Astrocyte (in vitro differentiated cells and primary cell): ENCODE measurements around the gene RHOC. TPM values are rescaled to one million over a fixed set of nuclear protein-coding genes. Genes with fewer than 3 reads are reported as not detected.

Experiments
- DNase-seq: peaks from one replicate; pipeline ENCODE4 v3.0.0-alpha.2; 2010; ENCODE audit warnings: low read depth
- FAIRE-seq: peaks from 2 replicates; lab custom pipeline; 2011; peaks lifted over from hg19 to GRCh38; lab: Jason Lieb, UNC
- H2AFZ ChIP-seq: 2 replicates; pipeline ENCODE4 v1.6.0; 2012; ENCODE audit warnings: low read depth, low read length, inconsistent platforms
- H3K27ac ChIP-seq: 2 replicates; pipeline ENCODE4 v1.5.1; 2011; ENCODE audit warnings: low read depth, low read length, inconsistent platforms
- H3K27me3 ChIP-seq: 2 replicates; pipeline ENCODE4 v1.6.0; 2011; ENCODE audit warnings: low read length, inconsistent platforms; ENCODE audit not compliant: insufficient read depth
- H3K36me3 ChIP-seq: 2 replicates; pipeline ENCODE4 v1.5.1; 2011; ENCODE audit warnings: low read length, inconsistent platforms; ENCODE audit not compliant: insufficient read depth
- H3K4me1 ChIP-seq: 2 replicates; pipeline ENCODE4 v1.5.1; 2011; ENCODE audit warnings: low read length, inconsistent platforms; ENCODE audit not compliant: insufficient read depth
- H3K4me2 ChIP-seq: 2 replicates; pipeline ENCODE4 v1.6.0; 2012; ENCODE audit warnings: low read length, inconsistent platforms
- H3K4me3 ChIP-seq: 2 replicates; pipeline ENCODE4 v1.5.1; 2011; ENCODE audit warnings: low read depth, mild to moderate bottlenecking, low read length, inconsistent platforms; ENCODE audit not compliant: insufficient read depth
- H3K79me2 ChIP-seq: 2 replicates; pipeline ENCODE4 v1.6.0; 2012; ENCODE audit warnings: mild to moderate bottlenecking, low read length, inconsistent platforms; ENCODE audit not compliant: insufficient read depth
- H3K9ac ChIP-seq: 2 replicates; pipeline ENCODE4 v1.6.0; 2012; ENCODE audit warnings: mild to moderate bottlenecking, low read length, inconsistent platforms
- H3K9me3 ChIP-seq: 2 replicates; pipeline ENCODE4 v1.5.1; 2012; ENCODE audit warnings: low read depth, mild to moderate bottlenecking, low read length, inconsistent platforms; ENCODE audit not compliant: insufficient read depth
- H4K20me1 ChIP-seq: 2 replicates; pipeline ENCODE4 v1.6.0; 2012; ENCODE audit warnings: low read length, inconsistent platforms; ENCODE audit not compliant: insufficient read depth
- H3K27ac Mint-ChIP-seq: one replicate; pipeline ENCODE4 v1.8.0; 2021; ENCODE audit warnings: mild to moderate bottlenecking, mixed read lengths; ENCODE audit not compliant: unreplicated experiment
- H3K27me3 Mint-ChIP-seq: one replicate; pipeline ENCODE4 v1.8.0; 2021; ENCODE audit warnings: low read depth, mixed read lengths; ENCODE audit not compliant: unreplicated experiment
- H3K36me3 Mint-ChIP-seq: one replicate; pipeline ENCODE4 v1.8.0; 2021; ENCODE audit warnings: low read depth, mixed read lengths; ENCODE audit not compliant: unreplicated experiment
- H3K4me1 Mint-ChIP-seq: one replicate; pipeline ENCODE4 v1.8.0; 2021; ENCODE audit warnings: low read depth, mixed read lengths; ENCODE audit not compliant: unreplicated experiment
- H3K4me3 Mint-ChIP-seq: one replicate; pipeline ENCODE4 v1.8.0; 2021; ENCODE audit warnings: mild to moderate bottlenecking, moderate library complexity, mixed read lengths; ENCODE audit not compliant: unreplicated experiment
- H3K9me3 Mint-ChIP-seq: one replicate; pipeline ENCODE4 v1.8.0; 2021; ENCODE audit warnings: mild to moderate bottlenecking, mixed read lengths; ENCODE audit not compliant: unreplicated experiment
- CTCF ChIP-seq: IDR thresholded peaks from 2 replicates; pipeline ENCODE4 v1.5.1; 2011; ENCODE audit warnings: low read depth, mild to moderate bottlenecking, inconsistent platforms, low read length, moderate library complexity; ENCODE audit not compliant: insufficient read depth
- EZH2 ChIP-seq: IDR thresholded peaks from 2 replicates; pipeline ENCODE4 v1.6.1; 2012; ENCODE audit warnings: mild to moderate bottlenecking, low read length, inconsistent platforms; ENCODE audit not compliant: insufficient read depth
- total RNA-seq: library from RNA; stranded (reverse); gene quantifications from 2 replicates; pipeline ENCODE4 v1.2.1, GENCODE V29; 2021

The RHOC gene
- total RNA-seq, 1 donor from 2014 or later: 657 TPM

GRCh38 chr1:112717263-112717873 lies 10.4 kb upstream of the RHOC start:
- H3K36me3 ChIP-seq: no peaks in the 10 kb centered on the region
- no peak for DNase-seq
- H3K4me2 ChIP-seq: no peak overlapping the region
- no peak for FAIRE-seq
- H3K27me3 ChIP-seq: peaks cover 4% of the 10 kb centered on the region
- H3K4me1 Mint-ChIP-seq: peaks cover 13% of the 10 kb centered on the region
- H3K27me3 Mint-ChIP-seq: peaks cover 18% of the 10 kb centered on the region
- H3K4me3 ChIP-seq: no peak overlapping the region
- no peak overlapping the region for H2AFZ ChIP-seq
- H3K27ac Mint-ChIP-seq: no peak overlapping the region
- H3K27ac ChIP-seq: no peak overlapping the region
- TF ChIP-seq CTCF (no peak), EZH2 (no peak)
- H3K79me2 ChIP-seq: no peaks in the 10 kb centered on the region
- peaks cover 26% of the 10 kb centered on the region for H3K4me1 ChIP-seq
- H3K4me3 Mint-ChIP-seq: peak overlapping the region; percentile 14
- no peaks in the 10 kb centered on the region for H3K9me3 ChIP-seq
- H4K20me1 ChIP-seq: no peaks in the 10 kb centered on the region
- no peaks in the 10 kb centered on the region for H3K9me3 Mint-ChIP-seq
- peaks cover 2% of the 10 kb centered on the region for H3K36me3 Mint-ChIP-seq
- H3K9ac ChIP-seq: no peak overlapping the region

GRCh38 chr1:112716133-112716720 lies 9.3 kb upstream of the RHOC start:
- Mint-ChIP-seq H3K36me3 (peaks cover 5% of the 10 kb centered on the region), H3K4me3 (peak overlapping the region; percentile 86), H3K4me1 (peaks cover 11% of the 10 kb centered on the region), H3K27me3 (peaks cover 21% of the 10 kb centered on the region), H3K27ac (peak overlapping the region; percentile 72), H3K9me3 (no peaks in the 10 kb centered on the region)
- peaks cover 5% of the 10 kb centered on the region for H3K27me3 ChIP-seq
- no peaks in the 10 kb centered on the region for H4K20me1 ChIP-seq
- FAIRE-seq: no peak
- H2AFZ ChIP-seq: peak overlapping the region; percentile 79
- H3K27ac ChIP-seq: no peak overlapping the region
- DNase-seq: peak; percentile 67
- peak overlapping the region; percentile 59 for H3K9ac ChIP-seq
- H3K4me3 ChIP-seq: peak overlapping the region; percentile 59
- H3K79me2 ChIP-seq: no peaks in the 10 kb centered on the region
- H3K4me1 ChIP-seq: peaks cover 26% of the 10 kb centered on the region
- H3K36me3 ChIP-seq: no peaks in the 10 kb centered on the region
- H3K9me3 ChIP-seq: no peaks in the 10 kb centered on the region
- H3K4me2 ChIP-seq: peak overlapping the region; percentile 90
- TF ChIP-seq CTCF (peak; percentile 98), EZH2 (no peak)
